Erythroblast (primary cell): ENCODE results near the gene FAM25A.

Experiments used
- GATA1 ChIP-seq: IDR thresholded peaks from 2 replicates; pipeline ENCODE4 v1.6.1; 2011; ENCODE audit warnings: low read depth, mild to moderate bottlenecking, control low read depth, low read length, moderate library complexity
- POLR2A ChIP-seq: IDR thresholded peaks from 2 replicates; pipeline ENCODE4 v1.6.1; 2011; ENCODE audit warnings: mild to moderate bottlenecking, low read length

- no peak for TF ChIP-seq POLR2A
- no peak for TF ChIP-seq GATA1
These were observed 27.2 kb upstream of the FAM25A start for GRCh38 chr10:86992929-86993328.
